Measurements from ENCODE around the gene NPAS2.

DNA sequence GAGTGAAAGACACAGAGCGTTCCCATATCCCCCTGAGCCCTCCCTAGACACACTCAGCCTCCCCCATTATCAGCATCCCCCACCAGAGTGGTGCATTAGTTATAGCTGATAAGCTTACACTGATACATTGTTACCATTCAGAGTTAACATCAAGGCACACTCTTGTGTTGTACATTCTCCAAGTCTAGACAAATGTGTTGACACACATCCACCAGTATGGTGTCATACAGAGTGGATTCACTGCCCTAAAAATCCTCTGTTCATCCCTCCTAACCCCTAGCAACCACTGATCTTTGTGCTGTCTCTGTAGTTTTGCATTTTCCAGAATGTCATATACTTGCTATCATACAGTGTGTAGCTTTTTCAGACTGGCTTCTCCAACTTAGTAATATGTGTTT lies 104.2 kb downstream of the NPAS2 start:
- TF ChIP-seq, protein P1, sequence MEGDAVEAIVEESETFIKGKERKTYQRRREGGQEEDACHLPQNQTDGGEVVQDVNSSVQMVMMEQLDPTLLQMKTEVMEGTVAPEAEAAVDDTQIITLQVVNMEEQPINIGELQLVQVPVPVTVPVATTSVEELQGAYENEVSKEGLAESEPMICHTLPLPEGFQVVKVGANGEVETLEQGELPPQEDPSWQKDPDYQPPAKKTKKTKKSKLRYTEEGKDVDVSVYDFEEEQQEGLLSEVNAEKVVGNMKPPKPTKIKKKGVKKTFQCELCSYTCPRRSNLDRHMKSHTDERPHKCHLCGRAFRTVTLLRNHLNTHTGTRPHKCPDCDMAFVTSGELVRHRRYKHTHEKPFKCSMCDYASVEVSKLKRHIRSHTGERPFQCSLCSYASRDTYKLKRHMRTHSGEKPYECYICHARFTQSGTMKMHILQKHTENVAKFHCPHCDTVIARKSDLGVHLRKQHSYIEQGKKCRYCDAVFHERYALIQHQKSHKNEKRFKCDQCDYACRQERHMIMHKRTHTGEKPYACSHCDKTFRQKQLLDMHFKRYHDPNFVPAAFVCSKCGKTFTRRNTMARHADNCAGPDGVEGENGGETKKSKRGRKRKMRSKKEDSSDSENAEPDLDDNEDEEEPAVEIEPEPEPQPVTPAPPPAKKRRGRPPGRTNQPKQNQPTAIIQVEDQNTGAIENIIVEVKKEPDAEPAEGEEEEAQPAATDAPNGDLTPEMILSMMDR (conservative IDR thresholded peaks at IDR 0.05) = no peak
- no peak for TF ChIP-seq ZFX (IDR thresholded peaks at IDR 0.05)

All from C4-2B (cell line).